Measurements from ENCODE around the gene MED1. TPM values are rescaled to one million over a fixed set of nuclear protein-coding genes. Genes with fewer than 3 reads are reported as not detected.

MED1 gene
- total and polyA plus RNA-seq, 12 donors, result 5.8 to 27.3 (median 25.5) TPM

DNA sequence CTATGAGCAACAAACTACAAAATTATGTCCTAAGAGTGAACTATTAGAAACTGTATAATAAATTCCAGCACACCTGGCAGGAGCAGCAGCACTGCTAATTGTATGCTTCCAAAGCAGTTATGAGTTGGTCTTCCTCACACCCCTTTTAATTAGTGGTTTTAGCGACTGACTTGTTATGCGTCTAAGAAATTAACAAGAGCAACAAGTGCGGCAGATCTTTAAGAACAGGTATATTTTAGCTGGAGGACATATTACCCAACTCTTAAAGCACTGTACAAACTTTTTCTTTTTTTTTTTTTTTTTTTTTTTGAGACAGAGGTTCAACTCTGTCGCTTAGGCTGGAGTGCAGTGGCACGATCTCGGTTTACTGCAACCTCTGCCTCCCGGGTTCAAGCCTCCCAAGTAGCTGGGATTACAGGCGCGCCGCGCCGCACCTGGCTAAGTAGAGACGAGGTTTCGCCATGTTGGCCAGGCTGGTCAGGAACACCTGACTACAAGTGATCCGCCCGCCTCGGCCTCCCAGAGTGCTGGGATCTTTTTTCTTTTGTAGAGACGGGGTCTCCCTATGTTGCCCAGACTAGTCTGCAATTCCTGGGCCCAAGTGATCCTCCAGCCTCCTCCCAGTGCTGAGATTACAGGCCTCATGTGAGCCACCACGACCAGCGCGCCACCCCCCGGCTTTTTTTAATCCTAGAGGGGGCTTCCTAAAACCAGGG lies 48.0 kb downstream of the MED1 start:
- Histone ChIP-seq H3K4me3 (peak overlapping the region in 2 of 10 donors; percentile 88 to 99), H3K27me3 (no peaks in the 10 kb centered on the region), H3K4me1 (peaks cover 3 to 43% (median 30%) of the 10 kb centered on the region in 9 donors), H3K36me3 (peaks cover 0 to 32% (median 8%) of the 10 kb centered on the region in 9 donors), H3K9me3 (no peaks in the 10 kb centered on the region), H3K27ac (no peak overlapping the region)
- intact Hi-C loops (cut with DNase I), result loop anchor here in 6 of 10 donors (5.0 to 10.0 kb wide), 4 partner anchors 118 to 128 kb away; no protein-coding TSS in a partner anchor
- TF ChIP-seq, protein P1, sequence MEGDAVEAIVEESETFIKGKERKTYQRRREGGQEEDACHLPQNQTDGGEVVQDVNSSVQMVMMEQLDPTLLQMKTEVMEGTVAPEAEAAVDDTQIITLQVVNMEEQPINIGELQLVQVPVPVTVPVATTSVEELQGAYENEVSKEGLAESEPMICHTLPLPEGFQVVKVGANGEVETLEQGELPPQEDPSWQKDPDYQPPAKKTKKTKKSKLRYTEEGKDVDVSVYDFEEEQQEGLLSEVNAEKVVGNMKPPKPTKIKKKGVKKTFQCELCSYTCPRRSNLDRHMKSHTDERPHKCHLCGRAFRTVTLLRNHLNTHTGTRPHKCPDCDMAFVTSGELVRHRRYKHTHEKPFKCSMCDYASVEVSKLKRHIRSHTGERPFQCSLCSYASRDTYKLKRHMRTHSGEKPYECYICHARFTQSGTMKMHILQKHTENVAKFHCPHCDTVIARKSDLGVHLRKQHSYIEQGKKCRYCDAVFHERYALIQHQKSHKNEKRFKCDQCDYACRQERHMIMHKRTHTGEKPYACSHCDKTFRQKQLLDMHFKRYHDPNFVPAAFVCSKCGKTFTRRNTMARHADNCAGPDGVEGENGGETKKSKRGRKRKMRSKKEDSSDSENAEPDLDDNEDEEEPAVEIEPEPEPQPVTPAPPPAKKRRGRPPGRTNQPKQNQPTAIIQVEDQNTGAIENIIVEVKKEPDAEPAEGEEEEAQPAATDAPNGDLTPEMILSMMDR (IDR thresholded peaks at IDR 0.05), result no peak
- DNase-seq (peak in 1 of 2 donors; percentile 11), ATAC-seq (no peak)
- 56 to 59% methylated on average over 22 of the region's 22 CpGs for WGBS, 2 donors

DNA sequence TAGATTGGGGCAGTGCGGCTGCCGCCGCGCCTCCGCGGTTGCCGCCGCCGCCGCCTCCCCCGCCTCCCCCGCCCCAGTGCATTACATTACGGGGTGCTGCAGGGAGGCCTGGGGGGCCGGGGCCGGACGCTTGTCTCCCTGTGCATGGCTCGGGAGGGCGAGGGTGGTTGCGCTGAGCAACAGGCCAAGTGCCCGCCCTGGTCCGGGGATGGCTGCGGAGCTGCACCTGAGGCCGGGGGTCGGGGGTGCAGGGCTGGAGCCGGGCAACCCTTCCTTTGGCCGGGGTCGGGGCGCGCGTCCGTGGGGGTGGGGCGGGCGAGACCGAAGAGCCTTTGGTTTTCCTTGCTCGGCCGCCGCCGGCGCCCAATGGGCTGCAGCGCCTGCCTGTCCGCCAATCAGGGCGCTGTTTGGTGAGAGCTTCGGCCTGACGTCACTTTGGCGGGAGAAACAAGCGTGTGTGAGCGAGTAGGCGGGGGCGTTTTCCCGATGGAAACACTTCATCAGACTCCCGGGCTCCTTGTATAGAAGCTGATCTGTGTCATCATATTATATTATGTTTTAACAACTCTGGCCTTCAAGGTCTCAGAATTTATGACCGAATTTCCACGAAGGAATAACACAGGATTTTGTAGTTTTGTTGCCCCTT lies 48.7 kb downstream of the MED1 start:
- no peaks in the 10 kb centered on the region for H3K27me3 ChIP-seq
- TF ChIP-seq, protein P1 (IDR thresholded peaks at IDR 0.05), result no peak
- H3K27ac ChIP-seq, result peak overlapping the region; percentile 79 to 97 (median 92)
- ATAC-seq (peak; percentile 88 to 94 (median 91)), DNase-seq (peak; percentile 91 to 93)
- no peaks in the 10 kb centered on the region for H3K9me3 ChIP-seq
- H3K4me3 ChIP-seq, result peak overlapping the region; percentile 53 to 100 (median 96)
- WGBS, 2 donors, result 0 to 1% methylated on average over 48 to 53 of the region's 53 CpGs
- peaks cover 0 to 26% (median 4%) of the 10 kb centered on the region in 9 donors for H3K36me3 ChIP-seq
- intact Hi-C loops (cut with DNase I), result loop anchor here in 6 of 10 donors (5.0 to 10.0 kb wide), 4 partner anchors 118 to 128 kb away; no protein-coding TSS in a partner anchor
- H3K4me1 ChIP-seq, result peaks cover 3 to 41% (median 28%) of the 10 kb centered on the region in 9 donors

DNA sequence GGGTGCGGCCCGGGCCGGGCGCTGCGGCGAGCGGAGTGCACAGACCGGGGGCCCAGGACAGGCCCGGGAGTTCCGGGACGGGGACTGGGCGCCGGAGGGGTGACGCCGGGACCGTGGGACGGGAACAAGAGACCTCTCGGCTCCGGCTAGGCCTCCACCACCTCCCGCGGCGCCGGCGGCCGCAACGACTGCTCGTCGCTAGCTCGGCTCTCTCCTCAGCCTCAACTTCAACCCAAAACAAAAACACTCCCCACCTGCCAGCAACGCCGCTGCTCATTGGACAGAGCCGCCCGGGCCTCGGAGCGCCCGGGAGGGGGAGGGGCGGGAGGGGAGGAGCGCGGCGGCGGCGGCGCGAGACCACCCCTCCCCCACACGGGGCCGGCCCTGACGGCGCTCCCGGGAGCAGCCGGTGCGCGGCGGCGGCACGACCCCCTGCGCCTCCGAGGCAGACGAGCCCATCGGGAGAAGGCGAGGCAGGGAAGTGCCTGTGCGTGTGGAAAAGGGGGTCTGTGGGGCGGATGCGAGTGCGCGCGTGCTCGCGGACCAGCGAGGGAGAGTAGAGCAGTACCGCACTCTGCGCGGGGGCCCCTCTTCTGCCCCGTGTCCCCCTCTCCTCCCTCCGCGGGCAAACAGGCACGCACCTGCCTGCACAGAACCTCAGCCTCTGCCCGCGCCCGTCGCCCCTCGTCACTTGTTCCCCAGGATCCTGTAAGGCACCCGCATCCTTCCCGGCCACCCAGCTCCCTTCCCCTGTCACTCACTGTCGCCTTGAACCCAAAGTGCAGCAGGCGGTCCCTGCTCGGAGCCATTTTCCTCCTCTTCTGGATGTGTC lies 49.4 kb downstream of the MED1 start, which contains the start of gene FBXL20:
Gene FBXL20 (minus strand): TSS at position 215 of the 832 bp plus-strand sequence. CDS start 224 bp downstream, outside the sequence.
- ATAC-seq (peak; percentile 91 to 96 (median 94)), DNase-seq (peak; percentile 95 to 96)
- no peaks in the 10 kb centered on the region for H3K9me3 ChIP-seq
- intact Hi-C loops (cut with DNase I), result loop anchor here in 6 of 10 donors (5.0 to 10.0 kb wide), 4 partner anchors 117 to 127 kb away; no protein-coding TSS in a partner anchor
- TF ChIP-seq, protein P1 (IDR thresholded peaks at IDR 0.05), result no peak
- H3K4me3 ChIP-seq, result peak within 1 kb of the TSS; percentile 53 to 100 (median 96)
- 0% methylated on average over 65 to 86 of the region's 86 CpGs for WGBS, 2 donors
- peaks cover 0 to 18% (median 0%) of the 10 kb centered on the region in 9 donors for H3K36me3 ChIP-seq
- H3K27me3 ChIP-seq, result no peaks in the 10 kb centered on the region
- H3K4me1 ChIP-seq, result peaks cover 3 to 41% (median 28%) of the 10 kb centered on the region in 9 donors
- H3K27ac ChIP-seq, result peak within 1 kb of the TSS; percentile 79 to 97 (median 92)
